Stimulated activated CD8-positive, alpha-beta memory T cell treated with anti-CD3 and anti-CD28 coated beads, Interleukin-15, amount 100 ng/mL, for 4 hours (primary cell): Measurements from ENCODE around the gene KLF3.

ENCODE experiments used
- DNase-seq, 2 donors: peaks; one replicate each; pipeline ENCODE4 v3.0.0-alpha.2; 2020; ENCODE audit warnings: low read depth in 2 of 2

KLF3 gene

DNA sequence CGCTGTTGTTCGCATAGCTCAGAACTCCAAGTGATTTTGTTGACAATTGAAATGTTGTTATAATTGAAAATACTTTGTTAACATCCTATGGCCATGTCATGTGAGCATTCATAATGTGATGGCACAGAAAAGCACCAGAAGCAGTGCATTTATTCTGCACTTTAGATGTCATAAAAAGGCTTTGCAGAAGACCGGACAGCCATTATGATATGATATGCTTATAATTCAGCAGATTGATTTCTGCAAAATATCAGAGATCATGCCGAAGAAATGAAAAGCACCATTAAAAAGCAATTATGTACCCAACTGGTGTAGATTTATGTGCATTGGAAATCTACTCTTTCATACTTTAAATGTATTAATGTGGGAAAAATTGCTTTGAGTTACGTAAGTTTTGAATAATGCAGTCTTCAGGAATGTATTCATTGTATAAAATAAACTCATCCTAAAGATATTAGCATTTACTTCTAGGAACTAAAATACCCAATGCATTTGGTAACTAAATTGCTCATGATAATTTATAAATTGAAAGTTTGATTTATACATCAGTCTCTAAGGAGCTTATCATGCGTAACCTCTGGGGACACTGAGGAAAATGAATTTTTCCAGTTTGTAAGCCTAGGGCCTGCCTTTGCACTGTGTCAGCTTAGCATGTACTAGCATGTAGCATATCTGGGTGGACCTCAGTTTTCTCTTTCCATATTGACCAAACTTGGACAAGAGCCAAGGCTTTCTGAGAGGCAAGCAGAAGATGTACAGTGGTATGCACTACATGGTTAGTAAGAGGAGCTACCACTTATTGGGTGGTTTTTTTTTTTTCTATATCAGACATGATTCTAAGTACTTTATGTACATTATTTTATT, 75.2 kb downstream of the KLF3 start:
- DNase-seq, result no peak

DNA sequence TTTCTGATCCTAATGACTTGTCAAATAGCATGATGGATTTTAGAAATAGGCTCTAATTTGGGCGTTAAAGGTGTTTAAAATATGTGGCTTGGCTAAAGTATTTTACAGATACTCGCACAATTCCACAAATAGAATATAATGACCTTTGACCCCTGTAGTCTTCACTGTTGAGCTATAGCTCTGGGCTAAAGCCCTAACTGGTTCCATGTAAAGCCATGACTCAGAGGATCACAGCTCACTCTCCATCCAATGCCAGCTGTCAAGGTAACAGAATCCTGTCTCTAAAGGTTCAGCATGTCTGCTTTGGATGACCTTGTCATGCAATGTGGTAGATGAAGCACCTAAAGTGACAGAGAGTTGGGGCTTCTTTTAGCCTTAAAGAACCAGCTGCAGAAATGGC, 76.3 kb downstream of the KLF3 start:
- DNase-seq, result no peak

DNA sequence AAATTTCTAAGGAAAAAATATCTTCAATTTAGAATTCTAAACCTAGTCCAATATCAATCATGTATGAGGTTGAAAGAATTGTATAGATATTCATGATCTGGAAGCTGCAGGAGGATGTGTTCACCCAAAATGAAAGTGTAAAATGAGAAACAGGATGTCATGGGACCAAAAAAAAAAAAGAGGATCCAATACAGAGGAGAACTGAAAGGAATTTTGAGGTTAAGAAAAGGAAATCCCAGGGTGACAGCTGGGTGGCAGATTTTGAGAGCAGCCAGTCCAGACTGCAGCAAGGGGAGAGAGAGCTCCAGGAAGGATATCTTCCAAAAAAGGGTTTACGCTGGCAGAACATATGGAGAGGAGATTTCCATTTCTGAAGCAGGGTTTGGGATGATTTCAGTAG, 79.9 kb downstream of the KLF3 start:
- DNase-seq, result no peak

DNA sequence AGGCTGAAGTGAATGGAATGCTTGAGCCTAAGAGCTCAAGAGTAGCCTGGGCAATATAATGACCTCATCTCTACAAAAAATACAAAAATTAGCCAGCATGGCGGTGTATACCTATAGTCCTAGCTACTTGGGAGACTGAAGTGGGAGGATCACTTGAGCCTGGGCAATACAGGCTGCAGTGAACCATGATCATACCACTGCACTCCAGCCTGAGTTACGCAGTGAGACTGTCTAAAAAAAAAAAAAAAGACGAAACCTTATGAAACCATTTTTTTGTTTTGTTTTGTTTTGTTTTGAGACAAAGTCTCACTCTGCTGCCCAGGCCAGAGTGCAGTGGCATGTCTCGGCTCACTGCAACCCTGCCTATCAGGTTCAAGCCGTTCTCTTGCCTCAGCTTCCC, 81.9 kb downstream of the KLF3 start:
- no peak for DNase-seq

DNA sequence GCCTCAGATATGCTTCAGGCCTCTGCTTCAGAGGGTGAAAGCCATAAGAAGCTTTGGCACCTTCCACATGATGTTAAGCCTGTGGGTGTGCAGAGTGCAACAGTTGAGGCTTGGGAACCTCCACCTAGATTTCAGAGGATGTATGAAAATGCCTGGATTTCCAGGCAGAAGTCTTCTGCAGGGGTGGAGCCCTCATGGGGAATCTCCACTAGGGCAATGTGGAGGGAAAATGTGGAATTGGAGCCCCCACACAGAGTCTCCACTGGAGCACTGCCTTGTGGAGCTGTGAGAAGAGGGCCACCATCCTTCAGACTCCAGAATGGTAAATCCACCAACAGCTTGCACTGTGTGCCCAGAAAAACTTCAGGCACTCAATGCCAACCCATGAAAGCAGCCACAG, 83.6 kb downstream of the KLF3 start:
- no peak for DNase-seq

DNA sequence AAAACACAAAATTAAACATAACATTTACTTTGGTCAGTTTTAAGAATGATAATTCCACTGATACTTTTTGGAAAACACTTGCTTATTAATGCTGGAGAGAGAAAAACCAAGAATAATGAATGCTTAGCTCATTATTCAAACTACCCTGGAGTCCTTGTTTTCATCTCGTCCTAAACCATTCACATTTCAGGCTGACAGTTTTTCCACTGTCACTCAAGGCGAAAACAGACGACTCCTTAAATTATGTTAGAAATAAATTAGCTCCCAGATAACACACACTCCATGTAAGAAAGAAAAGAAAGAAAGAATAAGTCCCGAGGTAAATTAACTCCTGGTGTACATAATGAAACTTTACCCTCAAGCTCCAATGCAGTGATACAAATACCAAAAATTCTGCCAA, 85.3 kb downstream of the KLF3 start:
- DNase-seq, result no peak
